ENCODE measurements around the gene TSC22D1.

Gene TSC22D1

GRCh38 chr13:44415815-44416214, 160.3 kb downstream of the TSC22D1 start:
- DNase-seq = no peak
- TF ChIP-seq GATA1 (IDR thresholded peaks at IDR 0.05; ENCODE audit: low read depth, low read length) (no peak), POLR2A (IDR thresholded peaks at IDR 0.05; ENCODE audit: low read length) (no peak)

GRCh38 chr13:44414716-44415115, 161.4 kb downstream of the TSC22D1 start:
- DNase-seq = no peak

GRCh38 chr13:44413095-44413494, 163.0 kb downstream of the TSC22D1 start:
- no peak for DNase-seq

More at GRCh38 chr13:44414716-44415115, 161.4 kb downstream of the TSC22D1 start:
- TF ChIP-seq GATA1 (IDR thresholded peaks at IDR 0.05; ENCODE audit: low read depth, low read length) = no peak
- TF ChIP-seq POLR2A (IDR thresholded peaks at IDR 0.05; ENCODE audit: low read length) = no peak

GRCh38 chr13:44412346-44412935, 163.7 kb downstream of the TSC22D1 start:
- TF ChIP-seq POLR2A (IDR thresholded peaks at IDR 0.05; ENCODE audit: low read length) = no peak
- no peak for TF ChIP-seq GATA1 (IDR thresholded peaks at IDR 0.05; ENCODE audit: low read depth, low read length)
- no peak for DNase-seq

More at GRCh38 chr13:44413095-44413494, 163.0 kb downstream of the TSC22D1 start:
- TF ChIP-seq GATA1 (IDR thresholded peaks at IDR 0.05; ENCODE audit: low read depth, low read length) = no peak

- TF ChIP-seq GATA1 (IDR thresholded peaks at IDR 0.05; ENCODE audit: low read depth, low read length) = no peak
- TF ChIP-seq POLR2A (IDR thresholded peaks at IDR 0.05; ENCODE audit: low read length) = no peak
These were observed 164.3 kb downstream of the TSC22D1 start for GRCh38 chr13:44411841-44412240.

GRCh38 chr13:44410328-44410859, 165.7 kb downstream of the TSC22D1 start:
- peak; percentile 34 for DNase-seq
- no peak for TF ChIP-seq GATA1 (IDR thresholded peaks at IDR 0.05; ENCODE audit: low read depth, low read length)
- no peak for TF ChIP-seq POLR2A (IDR thresholded peaks at IDR 0.05; ENCODE audit: low read length)

More at GRCh38 chr13:44411841-44412240, 164.3 kb downstream of the TSC22D1 start:
- no peak for DNase-seq

GRCh38 chr13:44409595-44409994, 166.5 kb downstream of the TSC22D1 start:
- no peak for DNase-seq
- TF ChIP-seq POLR2A (IDR thresholded peaks at IDR 0.05; ENCODE audit: low read length) = no peak

- DNase-seq = no peak
- TF ChIP-seq GATA1 (IDR thresholded peaks at IDR 0.05; ENCODE audit: low read depth, low read length) (no peak), POLR2A (IDR thresholded peaks at IDR 0.05; ENCODE audit: low read length) (no peak)
These were observed 168.2 kb downstream of the TSC22D1 start for GRCh38 chr13:44407891-44408290.

- DNase-seq = no peak
- TF ChIP-seq GATA1 (IDR thresholded peaks at IDR 0.05; ENCODE audit: low read depth, low read length) (no peak), POLR2A (IDR thresholded peaks at IDR 0.05; ENCODE audit: low read length) (no peak)
These were observed 168.8 kb downstream of the TSC22D1 start for GRCh38 chr13:44407379-44407778.

- DNase-seq = no peak
- TF ChIP-seq GATA1 (IDR thresholded peaks at IDR 0.05; ENCODE audit: low read depth, low read length) = no peak
- no peak for TF ChIP-seq POLR2A (IDR thresholded peaks at IDR 0.05; ENCODE audit: low read length)
These were observed 169.5 kb downstream of the TSC22D1 start for GRCh38 chr13:44406617-44407016.

GRCh38 chr13:44404261-44405132, 171.6 kb downstream of the TSC22D1 start:
- no peak for DNase-seq
- no peak for TF ChIP-seq GATA1 (IDR thresholded peaks at IDR 0.05; ENCODE audit: low read depth, low read length)
- TF ChIP-seq POLR2A (IDR thresholded peaks at IDR 0.05; ENCODE audit: low read length) = no peak

- DNase-seq = no peak
- TF ChIP-seq GATA1 (IDR thresholded peaks at IDR 0.05; ENCODE audit: low read depth, low read length) (no peak), POLR2A (IDR thresholded peaks at IDR 0.05; ENCODE audit: low read length) (no peak)
These were observed 172.6 kb downstream of the TSC22D1 start for GRCh38 chr13:44403461-44404056.

GRCh38 chr13:44402899-44403445, 173.2 kb downstream of the TSC22D1 start:
- DNase-seq = no peak

GRCh38 chr13:44401577-44401976, 174.6 kb downstream of the TSC22D1 start:
- TF ChIP-seq POLR2A (IDR thresholded peaks at IDR 0.05; ENCODE audit: low read length) = no peak
- TF ChIP-seq GATA1 (IDR thresholded peaks at IDR 0.05; ENCODE audit: low read depth, low read length) = no peak
- no peak for DNase-seq

More at GRCh38 chr13:44402899-44403445, 173.2 kb downstream of the TSC22D1 start:
- TF ChIP-seq GATA1 (IDR thresholded peaks at IDR 0.05; ENCODE audit: low read depth, low read length) (no peak), POLR2A (IDR thresholded peaks at IDR 0.05; ENCODE audit: low read length) (no peak)
